Measurements from ENCODE around the gene PDE7B.

Gene PDE7B

DNA sequence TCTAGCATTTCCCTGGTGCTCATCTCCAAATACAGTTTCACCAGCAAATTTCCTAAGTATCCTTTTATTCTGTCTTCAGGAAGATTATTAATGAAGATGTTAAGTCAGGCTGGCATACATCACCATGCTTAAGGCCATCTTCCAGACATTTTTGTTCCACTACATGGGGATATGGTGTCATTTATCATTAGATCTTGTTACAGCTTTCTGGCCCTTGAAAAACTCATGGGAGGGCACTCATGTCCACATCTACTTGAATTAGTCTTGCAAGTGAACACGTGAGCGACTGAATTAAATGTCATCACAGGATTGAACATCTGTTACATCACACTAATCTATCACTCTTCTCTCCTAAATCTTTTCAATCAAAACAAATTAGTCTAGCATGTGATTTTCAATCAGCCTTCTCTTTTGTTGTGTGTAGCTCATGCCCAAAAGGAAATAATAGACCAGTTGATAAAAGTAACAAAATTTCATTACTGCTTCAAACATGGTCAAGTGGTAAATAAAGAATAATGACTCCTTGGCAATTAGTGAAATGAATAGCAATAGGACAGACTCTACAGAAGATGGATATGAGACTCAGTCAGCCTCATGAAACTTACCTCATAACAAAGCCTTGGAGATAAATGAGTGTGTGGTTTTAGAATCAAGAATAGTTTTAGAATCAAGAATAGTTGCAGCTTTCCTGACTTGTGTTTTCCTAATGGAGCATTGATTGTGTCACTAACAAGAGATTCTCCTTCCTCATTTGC is 318.1 kb downstream of the PDE7B start:
- H3K4me3 ChIP-seq (ENCODE audit: low read depth, low read length) = no peak overlapping the region

DNA sequence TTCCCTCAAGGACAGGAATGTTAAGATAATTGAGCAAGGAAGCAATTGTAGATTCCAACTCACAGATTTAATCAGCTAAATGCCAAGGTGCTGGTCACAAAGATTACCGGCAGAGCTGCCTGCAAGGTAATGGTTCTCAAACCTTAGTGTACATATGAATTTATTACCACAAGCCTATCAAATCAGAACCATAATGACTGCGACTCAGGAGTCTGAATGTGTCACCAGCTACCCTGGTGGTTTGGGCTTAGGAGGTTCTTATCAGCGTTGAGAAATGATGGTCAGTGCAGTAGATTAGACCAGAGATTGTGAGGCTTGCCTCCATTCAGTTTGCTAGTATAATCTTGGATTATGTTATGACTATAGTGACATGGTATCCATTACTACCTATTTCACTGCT is 319.7 kb downstream of the PDE7B start:
- no peak overlapping the region for H3K4me3 ChIP-seq (ENCODE audit: low read depth, low read length)

DNA sequence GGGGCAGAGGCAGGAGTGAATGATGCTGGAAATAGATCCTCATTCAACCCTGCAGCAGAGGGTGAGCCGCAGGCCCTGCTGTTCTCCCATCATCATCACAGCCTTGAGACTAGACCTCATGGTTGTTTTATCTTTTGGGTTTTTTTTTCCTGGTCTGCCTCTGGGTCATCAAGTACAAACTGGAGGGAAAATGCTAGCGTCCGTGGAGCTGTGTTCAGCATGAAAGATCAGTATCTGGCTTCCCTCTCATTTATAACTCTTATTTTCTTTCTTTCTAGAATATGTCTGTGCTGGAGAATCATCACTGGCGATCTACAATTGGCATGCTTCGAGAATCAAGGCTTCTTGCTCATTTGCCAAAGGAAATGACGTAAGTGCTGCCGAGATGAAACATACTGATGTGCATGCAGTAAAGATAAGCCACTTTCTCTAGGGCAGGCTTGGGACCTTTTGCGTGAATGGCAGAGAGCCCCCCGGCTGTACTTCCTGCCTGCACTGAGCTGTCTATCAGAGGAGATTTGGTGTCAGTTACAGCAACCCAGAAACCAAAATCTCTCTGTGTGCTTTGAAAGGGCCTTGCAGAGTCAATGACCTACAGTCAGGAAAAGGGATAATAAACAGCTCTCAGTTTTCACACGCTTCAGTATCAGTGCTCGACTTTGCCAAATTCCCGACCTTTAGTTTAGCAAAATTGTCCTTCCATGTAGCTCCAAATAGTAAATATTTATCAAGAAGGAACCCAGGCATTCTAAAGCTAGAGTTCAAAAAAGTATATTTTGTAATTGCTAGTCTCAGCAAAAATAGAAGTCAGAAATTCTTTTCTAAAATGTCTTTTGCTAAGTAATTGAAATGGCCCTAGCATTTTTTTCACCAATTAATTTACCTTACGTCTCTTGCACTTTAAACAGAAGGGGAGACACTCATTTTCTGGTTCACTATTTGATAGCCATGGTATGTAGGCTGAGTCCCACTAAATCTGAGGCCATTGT is 322.3 kb downstream of the PDE7B start:
- H3K4me3 ChIP-seq (ENCODE audit: low read depth, low read length) = no peak overlapping the region

DNA sequence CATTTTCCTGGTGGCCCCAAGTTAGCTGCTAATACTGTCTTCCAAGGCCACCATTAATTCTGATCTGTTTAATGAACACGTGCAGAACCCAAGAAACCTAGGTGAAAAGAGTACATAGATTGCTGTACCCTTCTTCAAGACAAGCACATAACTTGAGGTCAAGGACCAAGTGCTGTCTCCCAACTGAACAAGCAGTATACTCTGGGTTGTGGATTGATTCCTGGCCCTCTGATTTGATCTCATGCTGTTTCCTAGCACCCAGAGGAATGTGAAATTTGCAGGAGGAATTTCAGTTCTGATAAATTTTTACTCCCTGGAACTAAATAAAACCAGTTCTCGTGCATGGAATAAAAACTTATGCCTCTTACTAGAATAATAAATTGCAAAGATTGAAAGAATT is 323.0 kb downstream of the PDE7B start:
- no peak overlapping the region for H3K4me3 ChIP-seq (ENCODE audit: low read depth, low read length)

DNA sequence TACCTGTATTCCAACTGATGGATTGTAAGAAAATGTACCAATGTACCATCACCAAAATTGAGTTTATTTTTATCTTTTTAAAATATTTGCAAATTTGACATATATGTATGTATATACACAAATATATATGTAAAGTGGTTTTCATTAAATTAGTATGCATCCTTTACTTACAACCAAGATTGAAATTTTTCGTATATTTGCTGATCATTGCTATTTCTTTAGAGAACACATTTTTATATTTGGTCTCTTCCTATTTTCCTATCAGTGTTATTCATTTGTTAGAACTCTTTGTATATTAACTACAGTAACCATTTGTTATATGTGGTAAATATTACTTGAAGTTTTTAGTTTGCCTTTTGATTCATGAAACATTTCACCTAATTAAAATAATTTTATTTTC is 324.4 kb downstream of the PDE7B start:
- H3K4me3 ChIP-seq (ENCODE audit: low read depth, low read length) = no peak overlapping the region

DNA sequence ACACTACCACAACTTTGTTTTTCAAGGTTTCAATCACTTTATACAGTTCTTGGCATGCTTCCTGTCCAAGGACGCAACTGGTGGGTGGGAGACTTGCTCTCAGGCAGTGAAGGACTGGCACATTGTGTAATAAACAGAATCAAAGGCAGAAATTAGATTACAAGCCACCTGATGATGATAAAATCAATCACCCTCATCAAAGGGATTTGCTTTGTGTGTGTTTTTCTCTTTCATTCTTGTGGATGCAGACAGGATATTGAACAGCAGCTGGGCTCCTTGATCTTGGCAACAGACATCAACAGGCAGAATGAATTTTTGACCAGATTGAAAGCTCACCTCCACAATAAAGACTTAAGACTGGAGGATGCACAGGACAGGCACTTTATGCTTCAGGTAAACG is 327.2 kb downstream of the PDE7B start:
- H3K4me3 ChIP-seq (ENCODE audit: low read depth, low read length) = no peak overlapping the region

DNA sequence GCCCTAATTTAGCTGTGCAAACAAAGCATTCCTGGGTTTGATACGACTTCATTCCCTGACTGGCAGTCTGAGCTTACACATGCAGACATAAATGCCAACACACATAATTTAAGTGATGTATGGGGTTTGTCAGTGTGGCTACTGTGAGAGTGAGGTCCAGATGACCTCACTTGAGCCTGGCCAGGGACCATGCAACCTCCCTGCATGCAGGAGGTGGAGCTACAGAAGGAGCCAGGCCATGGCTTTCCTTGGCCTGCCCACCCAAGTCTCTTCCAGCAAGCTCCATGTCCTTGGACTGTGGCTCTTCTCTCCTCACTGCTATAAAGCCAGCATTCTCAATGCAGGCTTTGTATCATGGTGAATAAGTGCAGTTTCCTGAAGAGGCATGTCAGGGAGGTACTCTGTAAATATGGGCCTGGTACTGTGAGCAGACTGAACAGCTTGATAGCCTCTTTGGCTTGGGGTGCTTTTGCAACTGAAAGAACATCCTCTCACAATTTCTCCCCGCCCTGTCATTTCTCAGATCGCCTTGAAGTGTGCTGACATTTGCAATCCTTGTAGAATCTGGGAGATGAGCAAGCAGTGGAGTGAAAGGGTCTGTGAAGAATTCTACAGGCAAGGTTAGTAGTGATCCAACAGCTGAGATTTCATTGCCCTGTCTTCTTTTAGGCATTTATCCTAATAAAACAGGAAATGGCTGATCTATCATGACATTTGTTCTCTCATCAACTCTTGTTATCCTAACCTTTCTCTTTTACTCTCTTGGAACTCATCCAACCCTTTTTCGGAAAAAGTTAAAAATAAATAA is 329.4 kb downstream of the PDE7B start:
- no peak overlapping the region for H3K4me3 ChIP-seq (ENCODE audit: low read depth, low read length)

DNA sequence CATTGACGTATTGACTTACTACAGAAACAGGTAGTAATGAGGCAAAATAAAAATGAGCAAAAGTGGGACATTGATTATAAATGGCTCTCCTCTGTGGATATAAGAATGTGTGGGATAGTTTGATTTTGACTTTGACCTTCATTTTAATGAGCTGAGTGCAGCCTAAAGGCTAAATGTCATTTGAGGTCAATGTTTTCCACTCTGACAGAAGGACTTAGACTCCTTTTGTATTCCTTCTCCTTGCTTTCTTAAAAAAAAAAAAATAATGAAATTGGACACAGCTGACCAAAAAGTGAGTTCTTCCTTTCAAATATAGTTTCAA is 330.0 kb downstream of the PDE7B start:
- H3K4me3 ChIP-seq (ENCODE audit: low read depth, low read length) = no peak overlapping the region

DNA sequence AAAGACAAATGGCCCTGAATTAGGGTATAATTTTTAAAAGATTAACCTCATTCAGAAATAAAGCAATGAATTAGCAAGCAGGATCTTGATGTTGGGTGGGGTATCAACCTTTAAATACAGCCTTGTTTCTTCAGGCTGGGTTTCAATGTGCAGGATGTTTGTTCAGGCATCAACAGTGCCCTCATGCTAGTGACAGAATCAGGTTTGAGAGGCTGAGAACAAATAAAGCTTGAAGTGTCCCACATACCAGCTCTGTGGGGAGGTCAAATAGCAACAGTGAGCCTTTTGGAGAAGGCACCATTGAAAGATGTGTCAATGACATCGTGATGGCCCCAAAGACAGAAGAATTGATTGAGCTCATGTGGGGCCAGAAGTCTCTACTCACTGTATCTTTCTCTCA is 330.4 kb downstream of the PDE7B start:
- no peak overlapping the region for H3K4me3 ChIP-seq (ENCODE audit: low read depth, low read length)

DNA sequence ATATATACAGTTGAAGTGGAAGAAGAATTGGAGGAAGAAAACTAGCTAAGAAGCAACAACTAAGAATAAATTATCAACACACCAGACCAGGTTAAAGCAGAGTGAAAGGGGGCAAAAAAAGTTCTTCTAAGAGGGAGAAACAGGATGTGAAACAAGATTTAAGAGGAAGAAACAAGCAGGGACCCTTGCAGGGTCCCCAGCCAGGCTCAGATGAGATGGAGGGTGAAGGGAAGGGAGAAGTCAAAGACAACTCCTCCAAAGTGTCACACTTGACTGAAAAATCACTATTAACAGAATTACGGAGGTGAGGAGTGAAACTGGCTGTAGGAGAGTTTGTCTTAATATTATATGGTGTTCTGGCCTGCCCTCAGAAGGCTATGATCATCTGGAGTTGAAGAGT is 333.2 kb downstream of the PDE7B start:
- no peak overlapping the region for H3K4me3 ChIP-seq (ENCODE audit: low read depth, low read length)

DNA sequence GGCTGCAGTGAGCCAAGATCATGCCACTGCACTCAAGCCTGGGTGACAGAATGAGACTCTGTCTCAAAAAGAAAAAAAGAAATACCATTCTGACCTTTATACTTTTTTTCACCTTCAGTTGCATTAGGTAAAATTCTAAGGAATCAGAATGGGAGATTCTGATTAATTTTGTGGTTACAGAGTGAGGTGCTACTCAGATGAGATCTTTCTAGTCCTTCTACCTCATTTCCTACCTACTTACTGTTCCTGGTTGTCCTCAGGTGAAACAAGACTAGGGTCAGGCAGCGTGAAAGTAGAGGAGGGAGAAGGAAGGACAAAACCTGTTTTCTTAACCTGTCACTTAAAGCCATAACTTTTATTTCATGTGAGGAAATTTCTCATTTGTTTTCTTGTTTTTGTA is 334.9 kb downstream of the PDE7B start:
- no peak overlapping the region for H3K4me3 ChIP-seq (ENCODE audit: low read depth, low read length)

DNA sequence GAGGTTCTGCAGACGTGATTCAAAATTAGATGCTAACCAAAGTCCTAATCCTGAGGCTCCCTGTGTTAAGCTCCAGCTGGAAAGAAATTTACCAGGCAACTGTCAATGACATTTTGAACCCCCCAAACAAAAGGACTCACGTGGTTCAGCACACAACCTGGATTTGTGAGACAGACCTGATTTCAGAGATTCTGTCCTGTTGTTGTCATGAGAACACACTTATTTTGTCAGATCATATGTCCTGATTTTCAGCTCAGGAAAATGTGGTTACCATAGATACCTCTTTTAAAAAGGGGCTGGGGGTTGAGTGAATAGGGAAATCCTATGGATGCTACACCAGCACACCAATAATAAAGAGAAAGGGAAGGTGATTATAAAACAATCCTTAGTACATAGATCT is 337.0 kb downstream of the PDE7B start:
- no peak overlapping the region for H3K4me3 ChIP-seq (ENCODE audit: low read depth, low read length)

DNA sequence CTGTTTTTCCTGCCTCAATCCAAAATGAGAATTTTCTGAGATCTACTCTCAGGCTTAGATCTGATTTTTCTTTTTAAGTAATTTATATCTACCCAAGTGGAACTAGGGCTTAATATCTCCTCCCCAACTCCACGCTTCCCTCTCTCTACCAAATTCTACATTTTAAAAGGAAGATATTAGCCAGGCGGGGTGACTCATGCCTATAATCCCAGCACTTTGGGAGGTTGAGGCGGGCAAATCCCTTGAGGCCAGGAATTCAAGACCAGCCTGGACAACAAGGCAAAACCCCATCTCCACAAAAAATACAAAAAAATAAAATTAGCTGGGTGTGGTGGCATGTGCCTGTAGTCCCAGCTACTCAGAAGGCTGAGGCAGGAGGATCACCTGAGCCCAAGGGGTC is 337.6 kb downstream of the PDE7B start:
- H3K4me3 ChIP-seq (ENCODE audit: low read depth, low read length) = no peak overlapping the region

DNA sequence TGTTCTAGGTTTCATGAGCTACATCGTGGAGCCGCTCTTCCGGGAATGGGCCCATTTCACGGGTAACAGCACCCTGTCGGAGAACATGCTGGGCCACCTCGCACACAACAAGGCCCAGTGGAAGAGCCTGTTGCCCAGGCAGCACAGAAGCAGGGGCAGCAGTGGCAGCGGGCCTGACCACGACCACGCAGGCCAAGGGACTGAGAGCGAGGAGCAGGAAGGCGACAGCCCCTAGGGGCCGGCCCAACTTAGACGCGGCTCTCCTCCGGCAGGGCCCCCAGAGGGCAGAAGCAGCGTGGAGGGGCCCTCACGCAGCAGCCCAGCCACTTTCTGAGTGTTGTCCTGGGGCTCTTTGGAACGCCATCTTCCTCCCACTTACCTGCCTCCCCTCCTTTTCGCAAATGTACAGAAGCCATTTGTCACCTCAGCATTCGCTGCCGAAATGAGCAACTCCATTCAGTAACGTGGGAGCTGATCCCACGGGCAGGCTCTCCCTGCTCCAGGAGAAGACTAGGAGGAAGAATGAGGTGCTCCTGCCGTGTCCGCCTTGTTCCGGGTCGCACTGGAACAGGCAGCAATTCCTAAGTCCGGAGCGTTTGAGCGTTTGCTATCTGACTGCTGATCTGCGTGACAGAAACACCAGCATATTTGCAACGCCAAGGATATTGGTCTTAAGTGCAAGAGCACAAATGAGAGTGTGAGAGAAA is 340.3 kb downstream of the PDE7B start:
- no peak overlapping the region for H3K4me3 ChIP-seq (ENCODE audit: low read depth, low read length)

DNA sequence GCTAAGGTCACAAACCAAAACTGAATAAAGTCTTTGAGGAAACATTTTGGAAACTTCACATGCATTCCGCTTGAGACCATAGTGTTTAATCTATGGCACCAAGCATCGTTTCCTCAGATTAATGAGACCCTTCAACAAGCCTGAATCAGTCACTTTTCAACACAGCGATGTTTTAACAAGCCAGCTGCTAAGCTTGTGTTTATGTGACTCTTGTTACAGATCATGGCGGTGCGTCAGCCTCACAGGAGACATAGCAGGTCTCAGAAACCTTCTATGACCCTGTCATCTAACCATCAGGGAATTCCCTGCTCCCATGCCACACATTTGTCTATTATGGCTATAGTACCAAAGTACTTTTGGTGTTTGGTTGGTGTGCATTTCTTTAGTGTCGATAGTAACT is 341.4 kb downstream of the PDE7B start:
- no peak overlapping the region for H3K4me3 ChIP-seq (ENCODE audit: low read depth, low read length)

DNA sequence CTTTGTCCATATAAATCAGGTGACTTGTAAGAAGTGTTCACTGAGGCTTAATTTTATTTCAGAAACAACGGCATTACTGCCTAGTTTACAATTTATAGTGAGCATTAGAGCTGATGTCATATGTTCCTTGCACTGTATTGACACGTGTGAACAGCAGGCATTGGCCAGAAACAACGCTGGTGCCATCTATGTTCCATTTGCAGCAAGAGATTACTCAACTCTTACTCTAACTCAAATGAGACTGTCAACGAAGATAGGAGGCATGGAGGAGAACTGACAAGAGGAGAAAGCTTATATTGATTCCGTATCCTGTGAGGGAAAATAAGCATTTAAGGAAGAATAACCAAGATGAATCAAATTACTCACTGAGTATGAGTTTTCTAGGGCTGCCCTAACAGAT is 350.2 kb downstream of the PDE7B start:
- no peak overlapping the region for H3K4me3 ChIP-seq (ENCODE audit: low read depth, low read length)

DNA sequence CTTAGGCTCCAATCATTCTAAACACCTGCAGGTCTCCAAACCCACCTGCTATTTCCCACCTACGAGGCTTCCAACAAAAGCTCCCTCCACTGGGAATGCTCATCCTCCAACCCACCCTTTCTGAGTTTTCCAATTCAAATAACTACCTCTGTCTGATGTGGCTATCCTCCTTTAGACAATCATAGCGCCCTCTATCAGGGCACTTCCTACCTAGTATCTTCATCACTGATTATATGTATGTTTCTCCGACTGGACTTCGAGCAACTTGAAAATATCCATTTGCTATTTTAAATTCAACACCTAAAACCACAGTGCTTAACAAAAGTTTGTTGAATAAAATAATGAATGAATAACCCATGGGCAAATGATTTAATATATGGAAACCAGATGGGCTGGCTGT is 357.3 kb downstream of the PDE7B start:
- H3K4me3 ChIP-seq (ENCODE audit: low read depth, low read length) = no peak overlapping the region

DNA sequence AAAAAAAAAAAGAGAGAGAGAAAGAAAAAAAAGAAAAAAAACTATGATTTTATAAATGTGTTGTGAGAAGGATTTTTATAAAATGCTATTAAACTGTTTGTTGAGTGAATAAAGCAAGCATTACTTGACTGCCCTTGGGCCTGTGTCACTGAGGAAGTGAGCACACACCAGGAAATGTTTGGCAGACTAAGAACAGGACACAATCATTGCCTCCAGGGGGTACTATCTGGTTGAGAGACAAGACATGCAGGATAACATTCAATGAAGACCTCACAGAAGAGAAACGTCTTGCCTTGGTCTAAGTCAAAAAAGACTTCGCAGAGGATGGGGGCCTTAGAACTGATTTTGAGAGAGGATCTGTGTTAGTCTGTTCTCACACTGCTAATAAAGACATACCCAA is 358.0 kb downstream of the PDE7B start:
- H3K4me3 ChIP-seq (ENCODE audit: low read depth, low read length) = no peak overlapping the region

DNA sequence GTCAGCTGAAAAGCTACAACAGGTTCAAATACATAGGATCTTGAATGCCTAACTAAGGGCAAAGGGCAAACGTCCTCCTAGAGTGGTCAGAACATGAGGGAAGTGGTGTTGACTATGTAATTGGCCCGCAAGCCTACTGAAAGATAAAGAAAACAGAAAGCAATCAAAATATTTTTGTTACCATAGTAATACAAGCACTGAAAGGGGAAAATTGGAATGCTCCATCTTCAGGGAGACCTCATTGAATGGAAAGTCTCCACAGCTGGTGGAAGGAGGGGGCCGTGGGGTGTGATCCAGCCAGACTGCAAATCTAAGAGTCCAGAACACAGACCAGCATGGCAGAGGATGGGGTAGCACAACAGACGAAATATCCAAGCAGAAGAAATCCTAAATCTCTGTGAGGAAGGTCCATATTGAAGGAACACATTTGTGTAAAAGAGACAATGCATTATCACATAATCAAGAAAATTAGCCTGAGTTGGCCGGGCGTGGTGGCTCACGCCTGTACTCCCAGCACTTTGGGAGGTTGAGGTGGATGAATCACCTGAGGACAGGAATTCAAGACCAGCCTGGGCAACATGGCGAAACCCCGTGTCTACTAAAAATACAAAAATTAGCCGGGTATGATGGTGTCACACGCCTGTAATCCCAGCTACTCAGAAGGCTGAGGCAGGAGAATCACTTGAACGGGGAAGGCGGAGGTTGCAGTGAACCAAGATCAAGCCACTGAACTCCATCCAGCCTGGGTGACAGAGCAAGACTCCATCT is 359.1 kb downstream of the PDE7B start:
- no peak overlapping the region for H3K4me3 ChIP-seq (ENCODE audit: low read depth, low read length)

DNA sequence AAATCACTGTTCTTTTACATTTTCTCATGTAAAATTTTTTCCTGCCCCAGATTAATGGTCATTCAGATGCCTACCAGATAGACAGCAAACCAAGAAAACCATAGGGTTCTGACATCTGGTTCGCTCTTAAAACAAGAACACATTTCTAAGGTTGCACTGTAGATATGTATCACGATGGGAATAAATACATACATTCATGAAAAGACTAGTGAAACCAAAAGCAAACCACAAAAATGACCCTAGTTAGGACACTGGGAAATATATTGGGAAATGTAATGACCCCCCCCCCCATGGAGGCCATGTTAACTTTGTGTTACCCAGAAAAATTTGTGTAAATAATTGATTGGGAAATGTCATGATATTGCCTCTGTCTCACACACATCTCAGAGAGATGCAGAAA is 361.1 kb downstream of the PDE7B start:
- H3K4me3 ChIP-seq (ENCODE audit: low read depth, low read length) = no peak overlapping the region

Data from iPS-11a (cell line).